GM20000 (cell line): ENCODE measurements around the gene KCNMA1.

Experiments used
- DNase-seq: peaks from one replicate; pipeline ENCODE4 v3.0.0; 2012; ENCODE audit warnings: low spot score
- TF ChIP-seq, protein P1 (sequence below): IDR thresholded peaks from 2 replicates; pipeline ENCODE4 v1.5.1; 2012; ENCODE audit warnings: mild to moderate bottlenecking, control low read depth; ENCODE audit errors: extremely low read depth, missing control alignments

KCNMA1 gene

DNA sequence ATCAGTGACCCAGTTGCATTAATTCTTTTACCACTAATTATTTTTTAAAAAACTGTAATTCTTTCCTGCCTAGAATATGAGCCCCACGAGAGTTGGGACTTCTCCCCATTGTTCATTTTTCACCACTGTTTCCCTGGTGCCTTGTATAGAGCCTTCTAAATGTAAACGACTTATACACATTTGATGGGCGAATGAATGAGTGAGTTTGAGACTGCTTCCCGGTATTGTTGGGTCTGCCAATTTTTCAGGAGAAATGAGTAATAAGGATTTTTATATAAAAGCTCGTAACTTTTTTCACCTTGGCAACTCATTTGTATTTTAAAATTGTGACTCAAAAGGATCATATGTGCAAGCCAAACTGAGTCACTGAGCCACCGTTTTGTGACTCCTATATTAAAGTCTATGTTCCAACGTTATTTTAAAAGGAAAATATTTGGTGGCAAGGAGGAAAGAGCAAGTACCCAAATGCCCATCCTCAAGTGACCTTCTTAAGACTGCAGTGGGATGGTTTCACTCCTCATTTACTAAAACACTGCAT lies 621.3 kb downstream of the KCNMA1 start:
- no peak for DNase-seq
- TF ChIP-seq, protein P1, sequence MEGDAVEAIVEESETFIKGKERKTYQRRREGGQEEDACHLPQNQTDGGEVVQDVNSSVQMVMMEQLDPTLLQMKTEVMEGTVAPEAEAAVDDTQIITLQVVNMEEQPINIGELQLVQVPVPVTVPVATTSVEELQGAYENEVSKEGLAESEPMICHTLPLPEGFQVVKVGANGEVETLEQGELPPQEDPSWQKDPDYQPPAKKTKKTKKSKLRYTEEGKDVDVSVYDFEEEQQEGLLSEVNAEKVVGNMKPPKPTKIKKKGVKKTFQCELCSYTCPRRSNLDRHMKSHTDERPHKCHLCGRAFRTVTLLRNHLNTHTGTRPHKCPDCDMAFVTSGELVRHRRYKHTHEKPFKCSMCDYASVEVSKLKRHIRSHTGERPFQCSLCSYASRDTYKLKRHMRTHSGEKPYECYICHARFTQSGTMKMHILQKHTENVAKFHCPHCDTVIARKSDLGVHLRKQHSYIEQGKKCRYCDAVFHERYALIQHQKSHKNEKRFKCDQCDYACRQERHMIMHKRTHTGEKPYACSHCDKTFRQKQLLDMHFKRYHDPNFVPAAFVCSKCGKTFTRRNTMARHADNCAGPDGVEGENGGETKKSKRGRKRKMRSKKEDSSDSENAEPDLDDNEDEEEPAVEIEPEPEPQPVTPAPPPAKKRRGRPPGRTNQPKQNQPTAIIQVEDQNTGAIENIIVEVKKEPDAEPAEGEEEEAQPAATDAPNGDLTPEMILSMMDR: no peak

DNA sequence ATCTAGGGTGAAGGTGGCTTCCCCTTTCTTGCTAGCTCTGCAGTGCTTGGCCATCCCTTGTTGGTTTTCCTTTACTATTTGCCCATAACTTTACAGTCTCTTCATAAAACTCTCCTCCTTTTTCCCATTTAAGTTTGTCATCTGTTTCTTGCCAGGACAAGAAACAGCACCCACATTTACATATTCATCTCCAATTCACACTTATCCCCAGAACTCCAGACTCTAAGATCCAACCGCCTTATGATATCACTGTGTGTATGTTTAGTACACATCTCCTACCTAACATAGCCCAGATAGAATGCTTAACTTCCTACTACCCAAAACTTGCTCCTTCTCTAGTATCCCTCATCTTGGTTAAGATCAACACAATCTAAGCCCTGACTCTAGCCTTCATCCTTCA lies 622.2 kb downstream of the KCNMA1 start:
- DNase-seq: no peak
- TF ChIP-seq, protein P1: no peak

DNA sequence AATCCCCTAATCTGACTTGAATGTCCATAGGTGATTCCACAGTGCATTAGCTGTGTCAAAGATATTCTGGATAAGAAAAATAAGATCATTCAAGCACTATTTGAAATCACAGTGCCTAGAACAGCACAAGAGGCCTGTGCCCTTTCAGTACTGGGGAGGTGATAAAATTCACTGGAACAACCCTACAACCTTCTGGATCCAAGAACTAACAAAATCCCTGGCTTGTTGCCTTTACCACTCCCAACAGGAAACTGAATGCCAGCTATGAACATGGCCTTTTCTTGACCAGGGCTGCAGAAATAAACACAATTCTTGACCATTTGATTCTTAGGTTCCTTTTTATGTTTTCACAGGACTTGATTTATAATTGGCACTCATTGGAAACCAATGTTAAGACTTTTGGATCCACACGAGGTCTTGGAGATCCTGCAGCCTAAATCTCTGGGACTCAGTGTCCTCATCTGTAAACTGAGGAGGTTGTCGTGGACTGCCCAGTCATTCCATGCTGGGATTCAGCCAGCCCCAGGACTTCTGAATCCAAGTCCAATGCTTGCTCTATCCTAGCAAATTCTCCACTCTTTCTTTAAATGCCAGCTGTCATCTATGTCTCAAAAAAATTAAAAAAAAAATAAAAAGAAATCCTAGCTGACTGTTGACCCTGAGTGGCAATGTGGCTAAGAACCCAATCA lies 624.7 kb downstream of the KCNMA1 start:
- TF ChIP-seq, protein P1: no peak
- DNase-seq: no peak

DNA sequence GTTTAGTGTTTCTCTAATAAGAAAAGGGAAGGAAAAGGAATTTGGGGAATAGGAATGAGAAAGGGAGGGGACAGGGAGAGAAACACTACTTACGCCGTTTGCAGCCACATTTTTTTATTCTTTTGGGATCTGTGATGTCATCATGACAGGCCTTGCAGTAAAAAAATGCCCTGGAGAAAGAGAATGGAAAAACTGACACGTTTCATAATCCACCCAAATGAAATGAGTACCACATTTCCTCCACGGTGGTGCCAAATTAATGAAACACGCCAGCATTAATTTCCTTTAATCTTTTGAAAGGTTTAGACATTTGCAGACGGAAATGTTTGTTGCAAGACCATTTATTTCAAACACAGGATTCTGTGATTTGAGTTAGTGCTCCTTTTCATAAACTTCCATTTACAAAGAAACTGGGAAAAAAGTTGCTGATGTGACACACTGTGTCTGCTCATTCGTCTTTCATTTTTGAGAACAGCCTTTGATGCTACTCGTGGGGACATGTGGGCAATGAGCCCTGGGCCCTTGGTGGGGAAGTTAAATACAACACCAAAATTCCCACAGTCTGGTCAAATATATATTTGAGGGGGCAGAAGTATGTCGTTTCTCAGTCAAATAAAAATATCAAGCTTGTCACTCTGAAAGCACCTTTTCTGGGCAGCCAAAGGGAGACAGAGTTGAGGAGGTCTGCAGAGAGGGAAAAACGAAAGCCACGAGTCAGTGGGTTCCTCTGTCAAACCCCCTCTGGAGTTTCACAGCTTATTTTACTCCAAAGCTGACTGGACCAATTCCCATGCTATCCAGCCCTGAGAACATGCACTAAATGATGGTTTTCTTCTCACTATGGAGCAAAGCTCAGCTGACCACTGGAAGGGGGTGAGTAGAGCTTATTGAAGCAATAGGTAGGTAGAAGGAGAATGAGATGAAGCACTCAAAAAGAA lies 625.5 kb downstream of the KCNMA1 start:
- no peak for DNase-seq
- TF ChIP-seq, protein P1: no peak

DNA sequence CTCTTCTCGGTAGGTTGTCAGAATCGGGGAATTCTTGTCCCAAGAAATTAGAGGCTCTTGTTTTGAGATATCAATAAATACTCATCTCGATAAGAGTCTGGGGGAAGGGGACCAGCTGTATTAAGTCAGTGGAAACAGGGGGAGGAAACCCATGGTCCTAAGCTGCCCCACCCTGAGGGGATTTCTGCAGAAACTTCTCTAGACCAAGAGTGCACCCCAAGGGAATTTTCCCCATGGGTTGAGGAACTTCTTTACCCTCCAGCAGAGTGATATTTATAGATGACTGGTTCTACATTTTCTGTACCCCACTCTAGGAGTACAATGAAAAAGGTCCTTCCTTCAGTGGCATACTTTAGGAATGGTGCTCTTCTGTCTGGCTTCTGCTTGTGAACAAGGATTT lies 627.2 kb downstream of the KCNMA1 start:
- no peak for DNase-seq
- TF ChIP-seq, protein P1: no peak

DNA sequence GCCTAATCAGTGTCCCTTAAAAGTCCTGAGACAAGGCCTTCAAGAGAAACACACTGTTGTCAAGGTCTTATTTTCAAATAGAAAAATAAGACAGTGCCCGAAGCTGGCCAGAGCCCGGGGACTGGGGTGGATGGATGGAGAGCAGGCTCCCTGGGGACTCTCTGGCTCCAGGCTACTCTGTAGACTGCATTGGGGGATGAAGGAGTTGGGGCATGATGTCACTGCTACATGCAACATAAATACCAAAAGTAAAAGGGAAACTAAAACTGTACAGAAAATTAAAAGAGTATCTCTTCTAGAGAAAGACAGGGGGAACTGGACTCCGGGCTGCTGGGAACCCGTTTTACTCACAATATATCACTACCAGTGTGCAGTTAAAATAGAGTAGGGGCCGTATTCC lies 629.8 kb downstream of the KCNMA1 start:
- DNase-seq: peak; percentile 43
- TF ChIP-seq, protein P1: no peak

DNA sequence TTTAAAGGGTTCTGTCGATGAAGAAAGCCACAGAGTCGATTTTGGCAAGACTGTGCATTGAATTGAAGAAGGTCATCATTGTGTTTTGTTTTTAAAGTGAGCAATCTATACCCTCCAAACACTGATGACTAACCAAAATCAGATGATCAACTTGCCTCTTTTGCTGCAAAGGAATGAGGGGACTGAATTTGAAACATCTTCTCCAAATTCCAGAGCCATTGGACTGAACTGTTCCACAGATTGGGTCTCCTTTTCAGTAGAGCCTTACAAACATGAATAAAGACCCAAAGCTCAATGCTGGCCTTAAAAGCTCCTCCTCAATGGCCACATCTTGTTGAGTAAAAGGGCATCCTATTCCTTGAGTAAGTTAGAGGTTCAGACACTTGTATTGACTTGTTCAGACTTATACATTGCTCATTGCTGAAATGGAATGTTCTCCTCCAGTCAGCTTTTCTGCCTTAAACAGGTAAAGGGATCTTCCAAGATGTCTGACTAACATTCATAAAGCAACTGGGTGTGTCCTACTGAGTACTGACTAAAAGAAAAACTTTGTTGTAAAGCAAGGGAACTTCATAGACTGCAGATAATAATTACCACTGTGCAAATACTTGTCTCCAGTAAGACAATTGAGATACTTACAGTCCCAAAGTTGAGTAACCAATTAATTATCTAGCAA lies 630.6 kb downstream of the KCNMA1 start:
- DNase-seq: no peak
- TF ChIP-seq, protein P1: no peak
